Forelimb muscle (tissue), 1 donor: Measurements from ENCODE around the gene POLR3GL. TPM values are rescaled to one million over a fixed set of nuclear protein-coding genes. Genes with fewer than 3 reads are reported as not detected.

Experiments used
- DNase-seq: peaks from one replicate; pipeline ENCODE4 v3.0.0-alpha.2; 2013; ENCODE audit warnings: low read depth
- polyA plus RNA-seq: library from polyadenylated mRNA; unstranded; fragments of 120-200 nt; gene quantifications from one replicate; pipeline ENCODE4 v1.2.1, GENCODE V29; 2013; ENCODE audit not compliant: insufficient read length

Gene POLR3GL
- polyA plus RNA-seq, 1 donor, result 39.6 TPM

DNA sequence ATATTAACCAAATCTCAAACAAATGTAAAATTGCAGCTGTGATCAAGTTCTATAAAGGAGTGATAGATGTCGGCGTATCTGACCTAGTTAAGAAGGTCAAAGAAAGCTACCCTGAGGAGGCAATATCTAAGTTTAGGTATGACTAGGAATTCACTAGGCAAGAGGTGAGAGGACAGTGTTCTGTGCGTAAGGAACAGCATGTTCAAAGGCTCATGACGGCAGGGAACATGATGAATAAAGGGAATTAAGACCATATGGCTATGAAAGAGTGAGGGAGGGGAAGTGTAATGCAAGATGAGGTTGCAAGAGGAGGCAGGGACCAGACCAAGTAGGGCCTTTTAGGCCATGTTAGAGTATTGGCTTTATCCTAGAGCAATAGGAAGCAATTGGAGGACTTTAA, 15.3 kb upstream of the POLR3GL start:
- DNase-seq, result no peak

GRCh38 chr1:145951526-145951925, 13.0 kb upstream of the POLR3GL start:
- DNase-seq, result no peak

DNA sequence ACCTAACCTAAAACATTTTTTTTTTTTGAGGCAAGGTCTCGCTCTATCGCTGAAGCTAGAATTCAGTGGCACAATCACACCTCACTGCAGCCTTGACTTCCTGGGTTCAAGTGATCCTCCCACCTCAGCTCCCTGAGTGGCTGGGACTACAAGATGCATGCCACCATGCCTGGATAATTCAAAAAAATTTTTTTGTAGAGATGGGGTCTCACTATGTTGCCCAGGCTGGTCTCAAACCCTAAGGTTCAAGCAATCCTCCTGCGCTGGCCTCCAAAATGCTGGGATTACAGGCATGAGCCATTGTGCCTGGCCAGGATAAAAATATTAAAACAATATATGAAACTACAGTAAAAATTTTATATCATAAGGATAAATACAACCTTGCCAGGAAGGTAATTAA, 11.6 kb upstream of the POLR3GL start:
- no peak for DNase-seq

- no peak for DNase-seq
Measured at GRCh38 chr1:145953861-145954260, 10.6 kb upstream of the POLR3GL start.

- DNase-seq, result no peak
Measured at GRCh38 chr1:145955436-145955835, 9.1 kb upstream of the POLR3GL start.

- DNase-seq, result no peak
Measured at GRCh38 chr1:145956361-145956760, 8.1 kb upstream of the POLR3GL start.

DNA sequence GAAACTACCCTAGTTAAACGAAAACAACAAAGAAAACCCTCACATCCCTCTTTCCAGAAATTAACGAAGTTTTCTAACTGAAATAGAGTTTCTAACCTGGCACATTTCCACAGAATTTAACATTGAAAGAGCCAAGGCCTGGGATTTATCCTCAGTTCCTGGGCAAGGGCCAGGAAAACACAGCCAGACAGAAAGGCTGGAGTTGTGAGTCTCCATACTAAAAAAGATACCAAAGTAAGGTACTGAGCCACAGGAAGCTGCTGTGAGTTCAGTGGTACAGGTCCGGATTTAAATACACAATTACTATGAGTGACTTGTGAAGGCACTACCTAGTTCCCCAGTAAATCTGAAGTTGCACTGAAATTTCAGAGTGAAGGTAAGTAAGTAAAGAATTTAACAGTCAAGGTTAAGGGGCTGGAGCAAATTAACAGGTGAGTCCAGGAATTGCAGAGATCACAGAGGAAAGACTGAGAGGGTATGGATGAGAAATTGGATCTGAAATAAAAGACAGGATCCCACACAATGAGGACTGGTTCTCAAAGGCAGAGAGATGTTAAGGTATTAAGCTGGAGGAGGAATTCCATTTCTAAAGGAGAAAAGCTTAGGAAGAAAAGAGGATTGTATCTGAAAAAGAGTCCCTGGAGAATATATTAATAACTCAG, 7.6 kb upstream of the POLR3GL start:
- peak; percentile 44 for DNase-seq

- DNase-seq, result peak; percentile 91
Measured at GRCh38 chr1:145957443-145958319, 6.8 kb upstream of the POLR3GL start, which contains the start of gene LIX1L. LIX1L (minus strand) TSS chr1:145958017; CDS start chr1:145957927, 90 bp downstream.

DNA sequence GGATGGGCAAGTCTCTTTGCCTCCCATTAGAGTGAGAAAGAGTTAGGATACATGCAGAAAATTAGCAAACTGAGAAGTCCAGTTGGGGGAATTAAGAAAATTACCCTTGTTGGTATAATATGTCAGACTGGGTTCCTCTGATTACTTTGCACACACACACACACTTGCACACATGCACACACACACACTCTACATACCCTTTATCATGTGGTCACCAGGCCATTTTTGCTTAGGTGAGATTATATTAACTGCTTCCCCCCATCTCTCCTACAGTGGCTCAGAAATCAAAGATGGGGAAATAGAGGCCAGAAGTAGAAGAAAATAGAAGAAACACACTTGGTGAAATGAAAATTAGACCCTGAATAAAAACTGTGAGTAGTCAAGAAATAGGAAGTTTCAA, 5.8 kb upstream of the POLR3GL start:
- no peak for DNase-seq

GRCh38 chr1:145959333-145959732, 5.2 kb upstream of the POLR3GL start:
- no peak for DNase-seq

- no peak for DNase-seq
Measured at GRCh38 chr1:145959957-145960467, 4.5 kb upstream of the POLR3GL start.

DNA sequence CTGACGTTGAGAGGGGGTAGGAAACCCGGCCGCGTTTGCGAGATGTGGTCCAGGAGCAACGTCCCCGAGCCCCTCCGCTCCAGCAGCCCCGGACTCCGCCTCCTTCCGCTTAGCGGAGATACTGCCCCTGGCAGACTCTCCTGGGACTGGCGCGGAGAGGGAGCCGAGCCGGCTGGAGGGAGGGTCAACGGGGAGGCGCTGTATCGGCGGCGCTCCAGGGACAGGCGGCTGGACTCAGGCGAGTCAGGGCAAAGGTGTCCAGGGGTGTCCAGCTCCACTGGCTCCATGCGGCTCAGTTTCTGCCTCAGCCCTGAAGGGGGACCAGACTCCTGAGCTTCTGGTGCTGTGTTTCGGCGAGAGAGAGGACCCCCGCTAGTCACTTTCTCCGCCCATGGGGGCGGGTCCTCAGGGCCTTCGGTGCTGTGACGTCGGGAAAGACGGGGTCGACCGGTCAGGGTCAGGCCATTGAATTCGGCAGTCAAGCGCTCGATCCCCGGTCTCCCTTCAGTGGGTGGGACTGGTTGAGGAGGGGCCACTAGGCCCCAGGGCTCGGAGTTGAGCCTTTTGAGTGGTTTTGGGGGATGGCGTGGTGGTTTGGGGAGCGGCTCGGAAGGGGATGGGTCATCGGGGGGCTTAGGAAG, 3.9 kb upstream of the POLR3GL start:
- DNase-seq, result no peak

- DNase-seq, result no peak
Measured at GRCh38 chr1:145961109-145961424, 3.4 kb upstream of the POLR3GL start.

- no peak for DNase-seq
Measured at GRCh38 chr1:145961425-145962156, 2.9 kb upstream of the POLR3GL start.

- DNase-seq, result no peak
Measured at GRCh38 chr1:145962157-145963102, 2.1 kb upstream of the POLR3GL start.

- DNase-seq, result no peak
Measured at GRCh38 chr1:145963265-145964019, 1.0 kb upstream of the POLR3GL start.

DNA sequence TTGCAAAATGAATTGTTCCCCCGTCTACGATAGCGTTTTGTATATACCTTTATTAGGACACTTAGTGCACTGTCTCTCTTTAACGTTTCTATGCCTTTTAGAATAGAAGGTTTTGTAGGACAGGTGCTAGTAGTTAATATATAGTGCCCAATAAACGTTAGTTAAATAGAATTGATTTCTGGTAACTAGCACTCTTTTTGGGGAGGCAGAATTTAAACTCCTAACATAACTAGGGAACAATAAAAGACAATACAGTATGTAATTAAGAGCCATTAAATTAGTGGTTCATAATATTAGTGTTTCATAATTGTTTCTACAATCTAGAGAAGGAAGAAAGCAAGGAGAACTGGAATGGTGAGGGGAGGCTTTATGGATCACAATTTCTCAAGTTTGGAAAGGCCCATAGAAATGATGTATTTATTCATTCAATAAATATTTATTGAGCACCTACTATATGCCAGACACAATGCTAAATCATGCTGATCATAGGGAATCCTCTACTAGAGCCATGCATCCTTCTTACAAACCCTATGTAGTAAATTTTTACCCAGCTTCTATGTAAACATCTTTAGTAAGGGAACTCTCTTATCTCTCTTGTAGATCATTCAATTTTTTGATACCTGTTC, 742 bp downstream of the POLR3GL start:
- no peak for DNase-seq

DNA sequence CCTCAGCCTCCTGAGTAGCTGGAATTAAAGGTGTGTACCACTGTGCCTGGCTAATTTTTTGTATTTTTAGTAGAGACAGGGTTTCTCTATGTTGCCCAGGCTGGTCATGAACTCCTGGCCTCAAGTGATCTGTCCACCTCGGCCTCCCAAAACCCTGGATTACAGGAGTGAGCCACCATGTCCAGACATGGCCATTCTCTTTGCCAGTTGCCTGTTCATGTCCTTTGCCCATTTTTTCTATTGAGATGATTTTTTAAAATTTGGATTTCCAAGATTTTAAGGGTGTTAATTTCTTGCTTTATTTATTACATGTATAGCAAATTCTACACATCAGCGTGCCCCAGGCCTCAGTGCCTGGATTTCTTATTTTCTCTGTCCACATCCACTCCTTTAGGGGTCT, 2.8 kb downstream of the POLR3GL start:
- no peak for DNase-seq

DNA sequence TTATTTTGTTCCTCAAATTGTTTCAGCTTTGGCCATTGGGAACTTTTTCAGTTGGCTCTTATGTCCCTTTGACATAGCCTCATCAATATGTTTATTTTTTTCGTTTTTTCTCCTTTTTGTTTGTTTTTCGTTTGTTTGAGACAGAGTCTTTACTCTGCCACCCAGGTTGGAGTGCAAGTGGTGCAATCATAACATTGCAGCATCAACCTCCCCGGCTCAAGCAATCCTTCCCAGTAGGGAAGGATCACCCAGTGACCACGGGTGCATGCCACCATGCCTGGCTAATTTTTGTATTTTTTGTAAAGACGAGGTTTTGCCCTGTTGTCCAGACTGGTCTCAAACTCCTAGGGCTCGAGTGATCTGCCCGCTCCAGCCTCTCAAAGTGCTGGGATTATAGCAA, 8.1 kb downstream of the POLR3GL start:
- no peak for DNase-seq
